Muscle of arm (tissue), 12 donors: Measurements from ENCODE around the gene DYRK4. TPM values are rescaled to one million over a fixed set of nuclear protein-coding genes. Genes with fewer than 3 reads are reported as not detected.

Experiments used
- DNase-seq: peaks from one replicate; pipeline ENCODE4 v3.0.0-alpha.2; 2013
- polyA plus RNA-seq, 12 donors: library from polyadenylated mRNA; unstranded; fragments of 120-200 nt; gene quantifications; one replicate each; pipeline ENCODE4 v1.2.1, GENCODE V29; 2013; ENCODE audit not compliant: insufficient read length in 12 of 12

Gene DYRK4
- polyA plus RNA-seq, 12 donors = 15.2 to 33.2 (median 19.3) TPM; not detected in 2

DNA sequence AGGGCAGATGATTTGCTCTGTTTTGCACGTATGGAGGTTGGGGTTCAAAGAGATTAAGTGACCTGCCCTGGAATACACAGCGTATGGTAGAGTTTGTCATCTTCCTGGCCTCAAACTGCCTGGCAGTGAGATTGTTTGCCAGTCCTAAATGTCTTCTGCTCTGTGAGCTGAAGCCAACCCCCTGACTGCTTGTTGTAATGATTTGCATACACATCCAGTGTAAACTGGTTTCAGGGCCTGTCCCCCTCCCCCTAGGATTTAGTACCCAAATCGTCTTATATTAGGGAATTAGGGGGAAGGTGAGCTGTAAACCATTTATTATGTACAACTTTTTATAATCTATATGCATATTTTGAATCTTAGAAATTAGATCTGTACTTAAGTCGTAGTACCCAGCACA is 48.5 kb downstream of the DYRK4 start:
- DNase-seq = no peak

GRCh38 chr12:4615667-4616066 is 53.7 kb downstream of the DYRK4 start:
- DNase-seq = no peak

GRCh38 chr12:4621511-4621910 is 59.5 kb downstream of the DYRK4 start:
- no peak for DNase-seq

DNA sequence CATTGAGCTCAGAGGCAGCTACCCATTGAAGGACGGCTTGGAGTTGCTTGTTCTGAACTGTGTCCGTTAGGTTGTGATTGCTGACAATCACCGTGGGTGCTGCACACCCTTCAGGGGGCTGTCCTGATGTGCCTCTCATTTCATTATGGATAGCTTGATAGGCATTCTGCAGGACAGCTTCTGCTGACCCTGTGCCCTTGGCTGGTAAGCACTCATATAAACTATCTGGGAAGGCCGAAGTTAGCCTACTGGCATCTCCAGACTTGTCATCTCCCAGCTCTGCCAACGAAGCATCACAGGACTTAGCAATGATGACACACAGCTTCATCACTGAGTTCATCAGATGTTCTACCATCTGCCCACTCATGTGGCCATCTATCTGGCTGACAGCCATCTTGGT is 64.5 kb downstream of the DYRK4 start:
- no peak for DNase-seq

DNA sequence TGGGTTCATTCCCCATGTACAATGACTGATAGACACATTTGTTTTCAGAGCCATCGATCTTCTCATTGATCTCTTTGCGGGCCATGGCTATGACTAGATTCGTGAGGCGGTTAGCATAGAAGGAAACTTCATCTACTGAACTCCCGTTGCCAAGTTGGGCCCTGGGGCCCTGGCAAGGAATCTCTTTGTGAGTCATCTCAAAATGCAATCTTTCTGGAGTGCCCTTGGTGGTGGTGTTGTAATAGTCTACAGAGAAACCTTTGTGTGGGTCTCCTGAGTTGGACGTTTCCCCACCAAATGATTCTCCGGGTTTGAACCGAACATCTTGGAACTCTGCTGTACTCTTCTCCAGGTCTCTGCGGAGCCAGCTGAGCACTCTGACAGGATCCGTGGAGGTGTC is 66.4 kb downstream of the DYRK4 start:
- DNase-seq = no peak

DNA sequence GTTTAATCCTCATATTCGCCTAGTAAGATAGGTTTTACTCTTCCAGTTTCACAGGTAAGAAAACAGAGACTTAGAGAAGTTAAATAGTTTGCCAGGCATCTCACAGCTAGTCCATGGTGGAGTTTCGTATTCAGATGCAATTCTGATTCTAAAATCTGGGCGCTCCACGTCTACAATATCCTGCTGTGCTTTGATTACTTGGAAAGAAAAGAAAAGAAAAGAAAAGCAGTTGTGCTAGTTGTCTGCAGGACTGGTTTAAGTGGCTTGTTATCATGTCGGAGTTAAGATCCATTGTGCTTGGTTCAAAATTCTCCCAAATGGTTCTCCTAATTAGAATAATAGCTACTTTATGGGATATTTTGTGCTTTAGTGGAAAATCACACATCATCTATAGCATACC is 68.3 kb downstream of the DYRK4 start:
- no peak for DNase-seq

GRCh38 chr12:4643747-4644146 is 81.7 kb downstream of the DYRK4 start:
- no peak for DNase-seq

DNA sequence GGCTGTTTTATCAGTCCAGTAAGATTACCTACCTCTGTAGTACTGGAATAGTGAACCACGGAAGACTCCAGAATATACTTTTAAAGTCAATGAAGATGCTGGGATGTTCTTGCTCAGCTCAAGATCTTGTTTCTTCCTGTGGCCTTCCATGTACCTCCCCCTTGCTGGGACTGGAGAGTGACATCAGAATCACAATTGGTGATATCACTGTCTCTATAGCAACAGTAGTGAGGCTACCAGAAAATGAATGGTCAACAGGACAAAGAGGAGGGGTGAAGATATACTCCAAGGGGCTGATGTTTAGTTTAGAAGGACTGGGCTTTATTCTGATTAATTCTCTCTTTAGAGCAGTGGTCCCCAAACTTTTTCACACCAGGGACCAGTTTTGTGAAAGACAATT is 83.0 kb downstream of the DYRK4 start:
- no peak for DNase-seq

DNA sequence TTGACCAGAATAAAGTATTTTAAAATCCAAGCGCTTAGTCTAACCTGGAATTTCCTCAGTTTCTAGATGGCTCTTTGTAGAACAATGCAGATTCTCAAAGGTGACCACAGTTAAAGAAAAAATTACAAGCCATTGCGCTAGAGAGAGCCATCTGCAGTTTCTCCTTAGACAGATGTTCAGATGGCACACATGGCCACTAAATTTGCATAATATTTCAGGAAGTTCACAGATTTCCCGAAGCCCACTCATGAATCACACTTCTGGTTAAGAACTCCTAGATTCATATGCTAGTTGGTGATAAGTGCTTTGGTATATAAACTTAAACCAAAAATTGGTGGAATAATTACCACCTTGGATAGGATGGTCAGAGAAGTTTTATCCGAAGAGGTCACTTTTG is 86.1 kb downstream of the DYRK4 start:
- DNase-seq = no peak

DNA sequence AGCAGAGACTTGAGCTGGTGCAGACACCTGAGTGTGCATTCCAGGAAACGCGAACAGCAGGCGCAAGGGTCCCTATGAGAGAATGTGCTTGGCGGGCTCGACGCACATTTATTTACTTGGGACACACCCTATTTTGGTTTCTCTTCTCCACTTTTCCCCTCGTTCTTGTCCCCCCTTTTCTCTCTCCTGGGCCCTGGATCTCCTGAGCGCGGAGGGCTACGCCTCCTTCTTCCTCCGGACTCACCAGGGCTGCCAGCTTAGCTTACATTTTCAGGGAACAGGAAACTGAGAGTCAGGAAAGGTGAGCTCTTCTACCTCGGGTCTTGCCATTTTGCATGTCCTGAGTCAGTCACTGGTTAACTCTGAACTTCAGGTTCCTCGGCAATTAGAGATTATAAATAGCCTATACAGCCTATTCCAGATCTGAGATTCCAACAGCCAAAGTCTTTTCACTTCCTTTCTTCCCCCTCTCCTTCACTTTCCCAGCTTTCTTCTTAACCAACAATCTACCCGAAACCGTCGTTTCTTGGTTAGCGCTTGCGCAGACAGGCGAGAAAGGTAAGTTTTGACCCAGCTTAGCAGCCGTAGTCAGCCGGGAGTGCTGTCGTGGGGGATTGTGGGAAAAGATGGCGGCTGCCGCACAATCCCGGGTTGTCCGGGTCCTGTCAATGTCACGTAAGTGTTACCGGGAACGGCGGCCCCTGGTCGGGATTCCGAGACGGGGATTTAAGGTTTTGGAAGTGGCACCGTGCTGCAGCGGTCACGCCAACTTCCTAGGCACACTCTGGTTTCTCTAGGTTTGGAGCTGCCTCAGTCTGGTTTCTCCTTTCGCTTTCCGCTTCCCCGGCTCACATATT is 86.7 kb downstream of the DYRK4 start, which contains the start of the genes AKAP3 and NDUFA9:
TSS of gene AKAP3 (minus strand) at position 551 of the 857 bp plus-strand sequence. CDS start 10,855 bp downstream, outside the sequence.
TSS of gene NDUFA9 (plus strand) at position 614 of the 857 bp plus-strand sequence. CDS start at position 627, 13 bp downstream.
- DNase-seq = peak; percentile 91

GRCh38 chr12:4649358-4649661 is 87.3 kb downstream of the DYRK4 start:
- no peak for DNase-seq

GRCh38 chr12:4653257-4653656 is 91.2 kb downstream of the DYRK4 start:
- DNase-seq = no peak

DNA sequence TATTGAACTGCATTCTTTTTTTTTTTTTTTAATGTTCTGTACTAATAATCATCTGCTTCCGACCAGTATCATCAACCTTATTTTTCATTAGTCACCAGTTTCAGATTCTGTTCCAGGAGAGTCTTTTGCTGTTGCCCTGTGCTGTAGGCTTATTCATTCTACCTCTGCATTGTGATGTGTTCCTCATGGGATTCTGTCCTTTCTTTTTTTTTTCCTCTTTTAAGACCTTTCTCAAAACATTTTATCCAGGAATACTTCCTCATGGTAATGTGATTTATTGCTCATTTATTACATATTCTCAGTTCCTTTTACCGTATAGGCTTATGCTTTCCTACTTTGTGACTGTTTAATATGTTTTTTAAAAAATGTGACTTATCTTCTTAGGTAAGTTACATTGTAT is 91.7 kb downstream of the DYRK4 start:
- no peak for DNase-seq

Other genes starting within 250 kb of the DYRK4 start
- gene TIGAR, start 241.0 kb upstream of the DYRK4 start, polyA plus RNA-seq = 10 to 100 TPM in 1 of 12 donors, 1 to 10 TPM in 10, not detected in 1; 5.1 to 13.4 (median 6.9) TPM
- gene FGF23, start 182.5 kb upstream of the DYRK4 start, polyA plus RNA-seq = under 1 TPM in 10 of 12 donors, not detected in 2; 0.05 to 0.21 (median 0.13) TPM
- gene FGF6, start 116.4 kb upstream of the DYRK4 start, polyA plus RNA-seq = 10 to 100 TPM in 11 of 12 donors, not detected in 1; 12.8 to 49.3 (median 37.2) TPM
- gene RAD51AP1, start 23.3 kb upstream of the DYRK4 start, polyA plus RNA-seq = 10 to 100 TPM in 9 of 12 donors, 1 to 10 TPM in 2, not detected in 1; 6.7 to 27.6 (median 13.5) TPM
- 1 to 10 TPM in 5 of 12 donors, under 1 TPM in 5, not detected in 2; 0.76 to 1.4 (median 1.0) TPM for gene AKAP3, start 86.8 kb downstream of the DYRK4 start, polyA plus RNA-seq
- 10 to 100 TPM in 11 of 12 donors, not detected in 1; 43.5 to 89.0 (median 74.7) TPM for gene NDUFA9, start 86.9 kb downstream of the DYRK4 start, polyA plus RNA-seq
- gene GALNT8, start 158.2 kb downstream of the DYRK4 start, polyA plus RNA-seq = 1 to 10 TPM in 10 of 12 donors, not detected in 2; 3.3 to 6.1 (median 5.5) TPM